NCI-H1105 (cell line): ENCODE data around the gene NUP153.
A peak's percentile ranks its signal among the peaks of the same experiment; 100 is the strongest.

Source experiments
- DNase-seq: peaks from one replicate; lab custom pipeline; 2025; lab: John Stamatoyannopoulos, UW

Gene NUP153

DNA sequence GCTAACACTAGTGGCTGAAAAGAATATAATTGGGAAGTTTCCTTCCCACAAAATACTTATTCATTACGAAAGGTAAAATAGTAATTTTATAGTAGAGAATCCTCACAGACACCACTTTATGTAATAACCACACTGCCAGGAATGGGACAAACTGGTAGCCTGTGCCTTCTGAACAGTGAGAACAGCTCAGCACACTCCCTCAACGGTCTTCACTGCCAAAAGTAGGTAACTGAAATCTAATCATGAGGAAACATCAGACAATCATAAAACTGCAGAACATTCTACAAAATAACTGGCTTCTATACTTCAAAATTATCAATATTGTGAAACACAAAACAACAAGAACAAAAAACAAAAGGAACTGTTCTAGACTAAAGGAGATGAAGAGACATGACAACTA, 44.1 kb downstream of the NUP153 start:
- DNase-seq: no peak

DNA sequence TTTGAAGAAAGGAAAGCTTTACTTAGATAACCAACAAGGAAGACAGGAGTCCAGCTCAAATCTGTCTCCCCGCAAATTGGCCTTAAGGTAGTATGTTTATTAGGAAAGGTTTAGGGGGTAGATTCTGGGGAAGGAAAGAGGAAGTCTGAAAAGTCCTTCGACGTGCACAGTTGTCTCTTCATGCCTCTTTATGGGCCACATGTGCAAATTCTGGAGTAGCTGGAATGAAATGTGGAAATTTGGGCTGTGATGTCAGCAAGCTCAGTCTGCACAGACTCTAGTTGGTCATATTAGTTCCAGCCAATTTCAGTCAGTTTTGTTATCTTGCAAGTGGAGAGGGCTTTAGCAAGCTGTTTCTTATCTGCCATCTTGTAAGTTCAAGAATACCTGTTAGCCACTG, 50.1 kb downstream of the NUP153 start:
- DNase-seq: no peak

- peak; percentile 6 for DNase-seq
Observed at GRCh38 chr6:17656092-17656491, 50.6 kb downstream of the NUP153 start.

DNA sequence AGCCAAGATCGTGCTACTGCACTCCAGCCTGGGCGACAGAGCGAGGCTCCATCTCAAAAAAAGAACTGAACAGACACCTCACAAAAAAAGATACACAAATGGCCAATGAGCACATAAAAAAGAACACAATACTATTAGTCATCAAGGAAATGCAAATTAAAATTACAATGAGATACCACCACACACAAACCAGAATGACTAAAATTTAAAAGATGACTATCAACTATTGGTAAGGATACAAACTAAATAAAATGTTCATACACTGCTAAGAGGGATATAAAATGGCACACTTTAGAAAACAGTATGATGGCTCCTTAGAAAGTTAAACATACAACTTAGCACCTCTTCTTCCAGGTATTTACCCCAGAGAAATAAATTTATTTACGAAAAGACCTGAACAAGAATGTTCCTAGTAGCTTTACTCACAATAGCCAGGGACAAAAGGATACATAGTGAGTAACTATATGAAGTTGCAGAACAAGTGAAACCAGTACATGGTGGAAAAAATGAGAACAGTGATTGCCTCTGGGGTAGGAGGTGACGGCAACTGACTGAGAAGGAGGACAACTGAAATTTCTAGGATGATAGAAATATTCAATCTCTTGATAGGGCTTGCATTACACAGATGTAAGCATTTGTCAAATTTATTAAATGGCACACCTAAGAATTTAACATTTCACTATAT, 53.4 kb downstream of the NUP153 start:
- no peak for DNase-seq

DNA sequence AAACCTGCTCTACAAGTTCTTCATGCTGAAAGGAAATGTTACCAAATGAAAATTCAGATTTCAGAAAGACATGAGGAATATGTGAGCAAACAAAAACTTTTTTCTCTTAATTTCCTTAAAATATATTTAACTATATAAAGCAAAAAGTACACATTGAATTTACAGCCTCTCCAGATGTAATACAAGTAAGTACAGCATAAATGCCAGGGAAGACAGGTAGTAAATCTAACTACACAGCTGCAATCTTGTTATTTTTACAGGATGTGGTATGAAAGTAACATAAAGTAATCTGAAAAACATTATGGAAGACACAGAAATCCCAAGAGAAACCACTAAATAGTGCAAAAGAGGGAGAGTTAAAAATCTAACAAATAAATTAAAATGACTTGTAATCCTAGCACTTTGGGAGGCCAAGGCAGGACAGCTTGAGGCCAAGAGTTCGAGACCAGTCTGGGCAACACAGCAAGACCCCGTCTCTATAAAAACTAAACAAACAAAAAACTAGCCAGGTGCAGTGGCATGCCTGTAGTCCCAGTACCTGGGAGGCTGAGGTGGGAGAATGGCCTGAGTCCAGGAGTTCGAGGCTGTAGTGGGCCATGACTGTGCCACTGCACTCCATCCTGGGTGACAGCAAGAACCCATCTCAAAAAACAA, 55.9 kb downstream of the NUP153 start:
- no peak for DNase-seq

DNA sequence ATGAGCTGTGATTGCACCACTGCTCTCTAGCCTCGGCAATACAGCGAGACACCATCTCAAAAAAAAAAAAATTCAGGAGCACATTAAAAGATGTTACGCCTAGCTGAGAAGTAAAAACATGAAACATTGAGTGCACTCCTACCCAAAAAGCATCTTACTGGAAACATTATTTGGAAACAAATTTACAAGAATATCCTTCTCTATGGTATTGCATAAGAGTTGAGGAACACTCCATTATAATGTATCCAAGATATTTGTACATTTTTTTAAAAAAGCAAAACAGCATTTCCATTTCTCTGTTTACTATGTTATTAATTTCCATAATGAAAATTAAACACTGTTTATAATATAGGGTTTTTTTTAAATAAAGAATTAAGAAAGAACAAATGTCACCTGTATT, 58.0 kb downstream of the NUP153 start:
- DNase-seq: no peak

DNA sequence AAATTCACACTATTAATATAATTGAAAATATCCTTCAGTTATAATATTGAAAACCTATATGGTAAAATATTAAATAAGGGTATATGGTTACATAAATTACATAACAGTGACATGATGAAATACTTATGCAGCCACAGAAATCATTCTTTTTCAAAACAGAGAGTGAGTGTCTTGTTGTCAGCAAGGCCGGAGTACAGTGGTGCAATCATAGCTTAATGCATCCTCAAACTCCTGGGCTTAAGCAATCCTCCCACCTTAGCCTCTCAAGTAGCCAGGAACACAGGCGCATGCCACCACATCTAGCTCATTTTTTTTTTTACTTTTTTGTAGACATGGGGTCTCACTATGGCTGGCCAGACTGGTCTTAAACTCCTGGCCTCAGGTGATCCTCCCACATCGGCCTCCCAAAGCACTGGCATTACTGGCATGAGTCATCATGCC, 66.2 kb downstream of the NUP153 start:
- DNase-seq: no peak

DNA sequence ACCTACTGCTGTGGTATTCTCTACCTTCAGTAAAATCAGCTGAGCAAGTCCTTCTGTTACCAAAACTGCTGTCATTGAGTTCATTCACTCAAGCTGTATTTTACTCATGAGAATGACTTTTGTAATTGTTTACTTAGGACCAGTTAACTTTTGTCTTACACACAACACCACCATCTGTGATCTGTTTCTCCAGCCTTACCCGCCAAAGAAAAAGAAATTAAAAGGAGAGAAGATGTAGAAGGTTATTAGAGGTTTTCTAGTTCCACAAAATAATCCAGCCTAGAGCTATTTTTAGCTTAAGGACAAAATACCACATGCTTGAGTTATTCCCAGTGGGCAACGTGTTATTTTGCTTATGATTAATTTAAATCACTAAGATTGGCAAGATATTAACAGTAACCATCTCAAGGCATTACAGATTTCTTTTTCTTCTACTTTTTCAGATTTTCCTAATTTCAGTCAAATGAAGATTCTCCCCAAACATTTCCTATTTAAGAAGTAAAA, 68.5 kb downstream of the NUP153 start:
- DNase-seq: no peak

DNA sequence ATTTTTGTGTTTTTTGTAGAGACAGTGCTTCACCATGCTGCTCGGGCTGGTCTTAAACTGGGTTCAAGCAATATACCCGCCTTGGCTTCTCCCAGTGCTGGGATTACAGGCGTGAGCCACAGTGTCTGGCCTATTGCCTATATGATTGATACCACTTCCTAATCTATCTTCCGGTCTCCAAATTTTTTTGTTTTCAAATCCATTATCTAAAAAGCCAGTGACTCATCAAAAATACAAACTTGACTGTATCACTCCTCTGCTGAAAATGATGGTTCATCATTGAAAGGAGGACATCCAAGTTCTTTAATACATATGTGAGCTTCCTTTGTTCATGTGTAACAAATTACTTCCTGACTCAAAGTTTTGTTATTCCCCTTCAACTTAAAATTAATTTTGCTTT, 71.2 kb downstream of the NUP153 start:
- no peak for DNase-seq

DNA sequence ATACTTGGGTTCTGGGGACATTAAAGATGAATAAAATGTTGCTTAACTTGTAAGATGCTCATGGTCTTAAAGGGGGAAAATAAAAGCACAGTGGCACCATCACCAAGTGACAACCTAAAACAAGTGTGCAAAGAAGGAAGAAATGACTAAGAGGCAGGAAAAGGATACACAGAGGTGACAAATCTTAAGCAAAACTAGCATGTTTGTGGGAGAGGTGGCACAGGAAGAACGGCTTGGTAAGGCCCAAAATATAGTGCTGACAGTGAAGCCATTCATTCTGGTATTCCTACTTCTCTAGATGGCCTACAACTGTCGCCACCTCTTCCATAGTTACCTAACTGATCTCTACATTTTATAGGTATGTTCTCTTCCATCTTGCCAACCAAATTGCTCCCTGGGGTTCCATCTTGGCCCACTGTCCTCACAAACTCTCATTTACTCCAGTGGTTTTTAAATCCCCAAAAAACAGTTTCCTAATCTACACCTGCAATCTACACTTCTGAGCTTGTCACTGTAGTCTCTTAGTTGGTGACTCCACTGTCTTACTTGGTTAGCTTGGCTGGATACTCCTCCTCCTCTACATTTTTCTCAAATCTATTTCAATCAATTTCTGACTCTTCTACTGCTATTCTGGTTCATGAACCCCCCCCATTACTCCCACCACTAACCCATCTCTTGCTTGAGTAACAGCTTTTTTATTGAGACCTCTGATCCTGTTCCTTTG, 73.1 kb downstream of the NUP153 start:
- DNase-seq: no peak

GRCh38 chr6:17632934-17633333, 73.8 kb downstream of the NUP153 start:
- DNase-seq: no peak

DNA sequence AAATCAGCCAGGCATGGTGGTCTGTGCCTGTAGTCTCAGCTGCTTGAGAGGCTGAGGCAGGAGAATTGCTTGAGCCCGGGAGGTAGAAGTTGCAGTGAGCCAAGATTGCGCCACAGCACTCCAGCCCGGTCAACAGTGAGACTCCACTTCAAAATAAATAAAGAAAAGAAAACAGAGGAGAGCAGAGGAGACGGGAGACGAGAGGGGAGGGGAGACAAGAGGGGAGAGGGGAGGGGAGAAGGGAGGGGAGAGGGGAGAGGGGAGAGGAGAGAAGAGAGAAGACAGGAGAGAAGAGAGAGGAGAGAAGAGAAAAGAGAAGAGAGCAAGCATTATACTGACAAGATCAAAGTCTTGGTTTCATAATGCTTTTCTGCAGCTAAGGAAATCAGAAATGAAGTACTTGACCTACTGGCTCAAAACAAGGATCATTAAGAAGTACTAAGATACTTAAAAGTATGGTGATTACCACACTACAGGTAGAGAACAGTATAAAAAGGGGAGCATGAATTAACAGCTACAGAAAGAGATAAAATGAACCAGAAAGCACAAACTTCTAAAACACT, 76.1 kb downstream of the NUP153 start:
- no peak for DNase-seq

DNA sequence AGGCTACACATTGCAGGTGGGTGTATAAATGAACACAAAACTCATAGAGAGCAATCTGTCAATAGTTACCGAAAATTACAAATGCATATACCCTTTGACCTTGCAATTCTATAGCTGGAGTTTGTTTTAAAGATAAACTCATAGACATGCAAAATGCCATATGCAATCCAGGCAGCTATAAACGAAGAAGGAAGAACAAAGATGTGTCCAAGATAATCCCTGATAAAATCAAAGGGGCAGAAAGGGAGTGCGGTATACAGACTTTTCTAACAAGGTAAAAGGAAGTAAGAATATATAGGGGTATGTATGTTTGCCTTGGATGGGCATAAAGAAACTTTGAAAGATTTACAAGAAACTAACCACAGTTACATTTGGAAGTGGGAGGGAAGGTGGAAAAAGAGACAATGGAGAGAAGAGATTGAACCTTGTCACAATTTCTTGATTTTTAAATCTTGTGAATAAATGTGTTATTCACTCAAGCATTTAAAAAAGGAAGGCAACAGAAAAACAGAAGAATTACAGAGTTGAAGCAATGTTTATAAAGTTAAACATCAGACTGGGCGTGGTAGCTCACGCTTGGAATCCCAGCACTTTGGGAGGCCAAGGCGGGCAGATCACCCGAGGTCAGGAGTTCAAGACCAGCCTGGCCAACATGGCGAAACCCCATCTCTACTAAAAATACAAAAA, 76.8 kb downstream of the NUP153 start:
- DNase-seq: no peak

DNA sequence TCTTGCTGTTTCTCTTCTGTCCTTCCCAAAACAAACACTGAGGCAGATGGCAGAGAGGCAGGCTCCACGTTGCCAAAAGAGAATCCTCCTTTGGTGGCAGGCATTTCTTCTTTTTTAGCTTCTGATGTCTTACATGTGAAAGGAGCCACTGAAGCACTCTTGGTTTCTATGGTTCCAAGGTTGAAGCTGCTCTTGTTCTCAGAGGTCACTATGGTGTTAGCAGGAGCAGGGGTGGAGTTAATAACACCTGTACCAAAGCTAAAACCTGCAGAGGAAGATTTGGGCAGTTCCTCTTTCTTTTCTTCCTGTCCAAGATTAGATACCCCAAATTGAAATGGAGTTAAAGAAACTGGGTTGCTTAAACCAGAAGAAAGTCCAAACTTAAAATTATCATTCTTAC, 77.9 kb downstream of the NUP153 start:
- no peak for DNase-seq

DNA sequence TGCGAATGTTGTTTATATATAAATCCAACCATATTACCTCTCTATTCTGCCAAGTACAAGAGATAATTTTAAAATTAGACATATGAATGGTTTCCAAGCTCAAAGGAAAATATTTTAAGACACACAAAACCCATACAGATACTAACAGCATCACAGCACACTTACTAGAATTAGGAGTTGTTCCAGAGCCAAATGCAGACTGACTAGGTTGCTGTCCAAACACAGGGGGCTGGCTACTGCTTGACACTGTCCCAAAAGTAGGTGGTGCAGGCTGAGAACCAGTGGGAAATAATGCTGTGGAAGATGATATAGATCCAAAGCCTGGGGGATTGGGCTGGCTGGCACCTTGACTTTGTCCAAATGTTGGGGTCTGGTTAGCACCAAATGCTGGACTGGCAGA, 82.3 kb downstream of the NUP153 start:
- DNase-seq: no peak

GRCh38 chr6:17622144-17622543, 84.6 kb downstream of the NUP153 start:
- DNase-seq: no peak

GRCh38 chr6:17621003-17621402, 85.7 kb downstream of the NUP153 start:
- DNase-seq: no peak

DNA sequence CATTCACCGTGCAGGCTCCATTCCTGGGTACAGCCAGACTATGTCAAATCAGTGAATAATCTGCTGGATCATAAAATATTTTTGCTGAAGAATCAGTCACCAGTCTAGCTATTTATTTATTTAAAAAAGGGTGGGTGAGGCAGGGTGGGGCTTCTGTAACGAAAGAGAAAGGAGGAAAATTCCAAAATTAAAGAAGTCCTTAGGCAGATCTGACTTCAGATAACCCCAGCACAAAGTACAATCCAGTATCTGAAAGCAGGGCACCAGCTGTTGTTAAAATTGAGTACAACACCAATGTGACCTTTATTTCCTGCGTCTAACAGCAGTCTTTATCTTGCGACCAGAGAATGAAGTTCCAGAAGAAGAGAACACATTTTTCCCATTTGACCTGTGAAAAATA, 90.9 kb downstream of the NUP153 start:
- no peak for DNase-seq

GRCh38 chr6:17612048-17612447, 94.7 kb downstream of the NUP153 start:
- no peak for DNase-seq

DNA sequence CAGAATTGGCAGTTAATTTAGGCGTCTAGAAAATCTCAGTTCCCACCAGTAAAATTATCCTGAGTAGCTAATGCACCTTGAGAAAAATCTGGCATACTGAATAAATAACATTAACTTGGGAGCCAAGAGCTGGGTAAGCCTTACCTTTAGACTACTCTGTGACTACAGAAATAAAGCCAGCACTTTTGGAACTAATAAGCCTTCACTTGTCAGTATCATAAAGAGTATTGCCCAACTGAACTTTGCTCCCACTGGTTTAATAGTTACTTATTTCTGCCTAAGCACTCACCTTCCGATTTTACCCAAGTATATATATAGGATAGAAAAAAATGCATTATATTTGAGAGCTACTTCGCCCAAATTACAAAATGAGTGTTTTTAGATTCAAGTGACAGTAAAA, 95.9 kb downstream of the NUP153 start:
- DNase-seq: no peak

- no peak for DNase-seq
Observed at GRCh38 chr6:17606606-17607005, 100.1 kb downstream of the NUP153 start.

DNA sequence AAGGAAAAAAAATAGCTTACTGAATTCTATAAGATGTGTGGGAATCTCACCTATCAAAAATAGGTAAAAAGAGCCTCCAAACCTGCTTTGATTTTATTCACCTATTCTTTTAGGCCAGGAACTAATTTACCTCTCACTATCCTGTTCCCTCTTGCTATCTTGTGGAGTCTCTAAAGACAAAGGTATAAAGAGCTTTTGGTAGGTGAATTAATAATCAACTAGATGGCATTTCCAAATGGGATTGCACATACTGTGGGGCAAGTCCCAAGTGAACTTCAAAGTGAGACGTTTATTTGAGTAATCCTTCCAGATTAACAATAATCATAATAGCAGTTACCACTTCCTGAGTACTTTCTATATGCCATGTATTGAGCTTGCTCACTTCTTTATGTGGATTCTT, 103.8 kb downstream of the NUP153 start:
- no peak for DNase-seq
